GM12864 (cell line): ENCODE results near the gene IL34.

Experiments used
- DNase-seq: peaks from one replicate; pipeline ENCODE4 v3.0.0-alpha.2; 2011; ENCODE audit warnings: low read depth
- H3K4me3 ChIP-seq: 2 replicates; pipeline ENCODE4 v1.5.1; 2011; ENCODE audit warnings: mild to moderate bottlenecking, low read depth, low read length, control low read depth
- CTCF ChIP-seq: IDR thresholded peaks from 2 replicates; pipeline ENCODE4 v1.5.1; 2011; ENCODE audit warnings: low read depth, mild to moderate bottlenecking, moderate library complexity, low read length, control low read depth, inconsistent platforms; ENCODE audit errors: missing control alignments

Gene IL34

GRCh38 chr16:70646260-70647241 is at the start of gene IL34:
Gene IL34 (plus strand): TSS chr16:70646559. CDS start chr16:70646948, 389 bp downstream.
- no peak for DNase-seq
- TF ChIP-seq CTCF: no peak
- H3K4me3 ChIP-seq: no peak within 1 kb of the TSS

DNA sequence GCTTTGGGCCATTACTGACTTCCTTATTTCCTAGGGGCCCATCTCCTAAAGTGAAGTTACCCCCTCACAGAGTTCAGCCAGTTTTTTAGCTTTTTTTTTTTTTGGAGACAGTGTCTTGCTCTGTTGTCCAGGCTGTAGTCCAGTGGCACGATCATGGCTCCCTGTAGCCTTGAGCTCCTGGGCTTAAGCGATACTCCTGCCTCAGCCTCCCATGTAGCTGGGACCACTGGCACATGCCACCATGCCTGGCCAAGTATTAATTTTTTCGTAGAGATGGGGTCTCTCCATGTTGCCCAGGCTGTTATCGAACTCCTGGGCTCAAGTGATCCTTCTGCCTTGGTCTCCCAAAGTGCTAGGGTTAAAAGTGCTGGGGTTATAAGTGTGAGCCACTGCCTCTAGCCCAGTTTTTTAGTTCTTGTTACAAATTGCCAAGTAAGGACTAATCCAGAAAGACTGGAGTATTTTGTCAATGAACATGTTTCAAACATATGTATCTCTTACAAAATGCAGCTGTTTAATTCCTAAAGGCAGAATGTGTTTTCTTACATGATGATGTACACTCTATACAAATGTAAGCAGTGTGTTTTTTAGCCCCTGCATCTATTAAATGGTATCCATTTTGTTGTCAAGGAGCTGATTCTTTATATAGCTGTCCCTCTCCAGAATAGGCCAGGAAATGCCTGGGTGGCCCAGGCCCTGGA is 49.1 kb upstream of the IL34 start:
- no peak for DNase-seq
- H3K4me3 ChIP-seq: no peak overlapping the region
- no peak for TF ChIP-seq CTCF

DNA sequence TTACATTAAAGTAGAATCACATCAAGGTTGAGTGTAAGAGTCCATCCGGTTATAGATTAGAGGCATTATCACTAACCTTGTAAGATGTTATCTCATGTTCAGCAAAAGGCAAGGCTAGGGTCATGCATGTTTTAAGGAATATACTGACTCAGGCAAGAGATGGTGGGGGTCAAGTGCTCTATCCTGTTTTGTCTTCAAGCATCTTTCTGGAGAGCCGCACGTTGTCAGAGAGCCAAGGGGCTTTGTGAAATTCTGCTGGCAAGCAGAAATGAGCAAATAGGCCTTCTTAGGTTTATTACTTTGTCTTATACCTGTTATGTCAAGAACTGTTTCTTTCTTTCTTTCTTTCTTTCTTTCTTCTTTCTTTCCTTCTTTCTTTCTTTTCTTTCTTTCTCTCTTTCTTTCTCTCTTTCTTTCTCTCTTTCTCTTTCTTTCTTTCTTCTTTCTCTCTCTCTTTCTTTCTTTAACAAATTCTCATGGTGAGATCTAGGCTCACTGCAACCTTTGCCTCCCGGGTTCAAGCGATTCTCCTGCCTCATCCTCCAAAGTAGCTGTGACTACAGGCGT is 47.3 kb upstream of the IL34 start:
- TF ChIP-seq CTCF: no peak
- no peak for DNase-seq
- H3K4me3 ChIP-seq: no peak overlapping the region

- no peak for TF ChIP-seq CTCF
- H3K4me3 ChIP-seq: no peak overlapping the region
- DNase-seq: no peak
Measured at GRCh38 chr16:70600730-70601129, 45.6 kb upstream of the IL34 start.

DNA sequence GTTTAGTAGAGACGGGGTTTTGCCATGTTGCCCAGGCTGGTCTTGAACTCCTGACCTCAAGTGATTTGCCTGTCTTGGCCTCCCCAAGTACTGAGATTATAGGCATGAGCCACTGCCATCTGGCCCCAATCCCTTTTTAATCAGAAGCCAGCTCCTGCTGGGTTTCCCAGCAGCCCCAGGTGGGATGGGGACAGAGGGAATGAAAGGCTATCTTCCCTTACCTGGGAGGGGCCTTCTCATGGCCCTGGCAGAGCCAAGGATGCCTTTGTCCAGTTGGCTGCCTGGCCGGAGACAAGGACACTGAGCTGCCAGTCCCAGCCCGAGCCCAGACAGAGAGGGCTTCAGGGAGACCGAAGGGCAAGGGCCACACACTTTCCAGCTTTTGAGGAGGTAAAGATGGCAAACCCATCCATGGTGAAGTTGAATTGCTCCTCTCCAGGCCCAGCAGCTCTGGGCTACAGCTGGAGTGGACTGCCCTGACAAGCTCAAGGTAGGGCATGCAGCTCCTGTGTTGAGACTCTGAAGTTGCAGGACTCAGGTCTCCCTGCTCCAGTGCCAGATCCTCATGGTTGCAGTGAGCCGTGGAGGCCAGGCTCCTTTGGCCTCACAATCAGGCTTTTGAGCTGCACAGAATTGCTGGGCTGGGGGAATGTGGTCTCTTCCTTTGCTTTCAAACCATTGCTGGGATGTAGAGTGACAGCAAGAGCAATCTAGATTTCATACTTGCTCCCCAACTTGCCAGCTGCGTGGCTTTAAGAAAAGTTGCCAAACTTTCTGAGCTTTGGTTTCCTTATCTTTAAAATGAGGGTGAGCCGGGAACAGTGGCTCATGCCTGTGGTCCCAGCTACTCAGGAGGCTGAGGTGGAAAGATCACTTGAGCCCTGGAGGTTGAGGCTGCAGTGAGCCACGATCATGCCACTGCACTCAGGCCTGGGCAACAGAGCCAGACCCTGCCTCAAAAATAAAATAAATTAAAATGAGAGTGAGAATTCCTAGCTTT is 44.5 kb upstream of the IL34 start:
- no peak overlapping the region for H3K4me3 ChIP-seq
- TF ChIP-seq CTCF: no peak
- DNase-seq: no peak

DNA sequence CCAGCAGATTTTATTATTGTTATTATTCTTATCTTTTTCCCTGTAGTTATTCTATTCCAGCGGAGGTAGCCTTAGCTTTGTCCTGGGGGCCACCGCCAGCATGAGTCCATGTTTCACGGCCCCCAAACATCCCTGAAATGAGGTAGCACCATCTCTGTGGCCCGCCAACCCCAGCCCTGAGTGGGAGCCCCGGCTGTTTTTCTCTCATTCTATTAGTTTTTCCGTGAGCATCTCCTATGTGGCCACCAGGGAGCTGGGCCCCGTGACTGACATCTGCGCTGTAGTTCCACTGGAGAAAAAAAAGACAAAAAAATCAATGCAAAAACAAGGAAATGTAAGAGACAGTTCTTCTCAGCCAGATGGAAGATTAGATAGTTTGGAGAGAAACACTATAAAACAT is 43.5 kb upstream of the IL34 start:
- no peak for DNase-seq
- H3K4me3 ChIP-seq: no peak overlapping the region
- no peak for TF ChIP-seq CTCF
